GM21423 (cell line): ENCODE measurements around the gene KIF18B.

Experiments
- ATAC-seq: cut with Tn5 transposase; IDR thresholded peaks from one replicate; pipeline ENCODE4 v1.9.1; 2021; ENCODE audit warnings: mild to moderate bottlenecking, moderate library complexity; ENCODE audit not compliant: unreplicated experiment

Gene KIF18B

GRCh38 chr17:44941712-44942331 is 5.8 kb downstream of the KIF18B start:
- no peak for ATAC-seq

GRCh38 chr17:44940768-44941167 is 6.8 kb downstream of the KIF18B start:
- ATAC-seq, result no peak

GRCh38 chr17:44940317-44940716 is 7.3 kb downstream of the KIF18B start:
- no peak for ATAC-seq

GRCh38 chr17:44935116-44935515 is 12.5 kb downstream of the KIF18B start:
- no peak for ATAC-seq

GRCh38 chr17:44934745-44935105 is 12.8 kb downstream of the KIF18B start:
- ATAC-seq, result no peak

- no peak for ATAC-seq
These were observed 13.5 kb downstream of the KIF18B start for GRCh38 chr17:44933824-44934744.

GRCh38 chr17:44932787-44933097 is 14.8 kb downstream of the KIF18B start:
- no peak for ATAC-seq

GRCh38 chr17:44932096-44932786 is 15.3 kb downstream of the KIF18B start:
- ATAC-seq, result no peak

GRCh38 chr17:44931376-44931775 is 16.2 kb downstream of the KIF18B start:
- ATAC-seq, result no peak

GRCh38 chr17:44930667-44931066 is 16.9 kb downstream of the KIF18B start:
- no peak for ATAC-seq

- ATAC-seq, result no peak
These were observed 18.4 kb downstream of the KIF18B start for GRCh38 chr17:44928950-44929720.

GRCh38 chr17:44928136-44928535 is 19.4 kb downstream of the KIF18B start:
- ATAC-seq, result no peak

- ATAC-seq, result no peak
These were observed 19.9 kb downstream of the KIF18B start for GRCh38 chr17:44927696-44928095.

- ATAC-seq, result no peak
These were observed 20.6 kb downstream of the KIF18B start for GRCh38 chr17:44926821-44927525.

- no peak for ATAC-seq
These were observed 21.6 kb downstream of the KIF18B start for GRCh38 chr17:44925731-44926697.

GRCh38 chr17:44924107-44924544 is 23.4 kb downstream of the KIF18B start:
- ATAC-seq, result no peak

GRCh38 chr17:44922746-44923470 is 24.7 kb downstream of the KIF18B start:
- ATAC-seq, result no peak

GRCh38 chr17:44922136-44922535 is 25.4 kb downstream of the KIF18B start:
- no peak for ATAC-seq
